H9 (cell line): ENCODE results near the gene ZNF165. TPM values are rescaled to one million over a fixed set of nuclear protein-coding genes. Genes with fewer than 3 reads are reported as not detected.

Source experiments
- DNase-seq: peaks from one replicate; pipeline ENCODE4 v3.0.0-alpha.2; 2017
- H2AFZ ChIP-seq: one replicate; pipeline ENCODE4 v1.6.1; 2013; ENCODE audit warnings: mild to moderate bottlenecking, low read length, control low read depth, moderate library complexity
- H2AK5ac ChIP-seq: 2 replicates; pipeline ENCODE4 v1.6.1; 2013; ENCODE audit warnings: low read length, control low read depth, mixed read lengths; ENCODE audit not compliant: insufficient read length
- H2BK120ac ChIP-seq: one replicate; pipeline ENCODE4 v1.6.1; 2013; ENCODE audit warnings: low read depth, mild to moderate bottlenecking, low read length, control low read depth, inconsistent platforms; ENCODE audit not compliant: poor library complexity, severe bottlenecking
- H2BK12ac ChIP-seq: 2 replicates; pipeline ENCODE4 v1.6.1; 2013; ENCODE audit warnings: low read length, control low read depth, mixed read lengths, low read depth; ENCODE audit not compliant: insufficient read length
- H2BK15ac ChIP-seq: 2 replicates; pipeline ENCODE4 v1.6.1; 2013; ENCODE audit warnings: low read depth, low read length, control low read depth
- H2BK20ac ChIP-seq: one replicate; pipeline ENCODE4 v1.6.1; 2013; ENCODE audit warnings: low read depth, mild to moderate bottlenecking, low read length, control low read depth, inconsistent platforms; ENCODE audit not compliant: poor library complexity, severe bottlenecking
- H2BK5ac ChIP-seq: 2 replicates; pipeline ENCODE4 v1.6.1; 2013; ENCODE audit warnings: low read length, control low read depth, mixed read lengths; ENCODE audit not compliant: insufficient read length
- H3K14ac ChIP-seq: 2 replicates; pipeline ENCODE4 v1.6.1; 2013; ENCODE audit warnings: low read length, control low read depth; ENCODE audit not compliant: insufficient read depth
- H3K18ac ChIP-seq: 2 replicates; pipeline ENCODE4 v1.6.1; 2013; ENCODE audit warnings: low read depth, mild to moderate bottlenecking, mixed read lengths, low read length, control low read depth; ENCODE audit not compliant: insufficient read length
- H3K23ac ChIP-seq: 2 replicates; pipeline ENCODE4 v1.6.1; 2013; ENCODE audit warnings: low read length, control low read depth, mixed read lengths, low read depth; ENCODE audit not compliant: insufficient read length
- H3K23me2 ChIP-seq: 2 replicates; pipeline ENCODE4 v1.6.1; 2013; ENCODE audit warnings: low read depth, mild to moderate bottlenecking, mixed read lengths, low read length, control low read depth; ENCODE audit not compliant: insufficient read length, poor library complexity, severe bottlenecking
- H3K27ac ChIP-seq: 2 replicates; pipeline ENCODE4 v1.5.1; 2013; ENCODE audit warnings: low read length, control low read depth, mixed read lengths, low read depth; ENCODE audit not compliant: insufficient read length
- H3K27me3 ChIP-seq: 2 replicates; pipeline ENCODE4 v1.6.1; 2013; ENCODE audit warnings: low read length, control low read depth, inconsistent platforms; ENCODE audit not compliant: insufficient read depth
- H3K4ac ChIP-seq: 2 replicates; pipeline ENCODE4 v1.6.1; 2013; ENCODE audit warnings: low read depth, mild to moderate bottlenecking, control low read depth, inconsistent platforms, low read length, moderate library complexity
- H3K4me1 ChIP-seq: 2 replicates; pipeline ENCODE4 v1.6.1; 2013; ENCODE audit warnings: low read length, control low read depth, inconsistent platforms; ENCODE audit not compliant: insufficient read depth
- H3K4me2 ChIP-seq: 2 replicates; pipeline ENCODE4 v1.6.1; 2013; ENCODE audit warnings: low read length, control low read depth, mixed read lengths; ENCODE audit not compliant: insufficient read length, insufficient read depth
- H3K56ac ChIP-seq: 2 replicates; pipeline ENCODE4 v1.6.1; 2013; ENCODE audit warnings: low read depth, mild to moderate bottlenecking, mixed read lengths, low read length, control low read depth; ENCODE audit not compliant: insufficient read length
- H3K79me1 ChIP-seq: 2 replicates; pipeline ENCODE4 v1.6.1; 2013; ENCODE audit warnings: low read depth, mild to moderate bottlenecking, moderate library complexity, low read length, control low read depth, inconsistent platforms; ENCODE audit not compliant: insufficient read depth, poor library complexity, severe bottlenecking
- H3K79me2 ChIP-seq: 2 replicates; pipeline ENCODE4 v1.6.1; 2013; ENCODE audit warnings: low read length, control low read depth, inconsistent platforms; ENCODE audit not compliant: insufficient read depth
- H3K9ac ChIP-seq: 2 replicates; pipeline ENCODE4 v1.6.1; 2013; ENCODE audit warnings: low read length, control low read depth, mixed read lengths; ENCODE audit not compliant: insufficient read length; ENCODE audit errors: extremely low read depth
- H3K9me3 ChIP-seq: one replicate; pipeline ENCODE4 v1.6.1; 2013; ENCODE audit warnings: low read depth, low read length, inconsistent platforms; ENCODE audit not compliant: control insufficient read depth
- H3T11ph ChIP-seq: one replicate; pipeline ENCODE4 v1.6.1; 2013; ENCODE audit warnings: mild to moderate bottlenecking, low read length, control low read depth, inconsistent platforms
- H4K20me1 ChIP-seq: one replicate; pipeline ENCODE4 v1.6.1; 2013; ENCODE audit not compliant: control insufficient read depth, insufficient read length, insufficient read depth
- H4K5ac ChIP-seq: 2 replicates; pipeline ENCODE4 v1.6.1; 2013; ENCODE audit warnings: low read depth, mild to moderate bottlenecking, mixed read lengths, low read length, control low read depth; ENCODE audit not compliant: insufficient read length
- H4K8ac ChIP-seq: replicated peaks from 2 replicates; pipeline ENCODE4 v1.6.1; 2013; ENCODE audit warnings: low read length, control low read depth, mixed read lengths, low read depth; ENCODE audit not compliant: insufficient read length
- H4K91ac ChIP-seq: 2 replicates; pipeline ENCODE4 v1.6.1; 2013; ENCODE audit warnings: low read depth, mild to moderate bottlenecking, moderate library complexity, mixed read lengths, low read length, control low read depth; ENCODE audit not compliant: insufficient read length
- H3K27ac Mint-ChIP-seq, 3 experiments: 2 replicates in 2 of 3; 3 replicates in 1 of 3; pipeline ENCODE4 v1.8.0; 2020 to 2021; ENCODE audit warnings: mixed read lengths in 3 of 3, mild to moderate bottlenecking in 1 of 3, moderate library complexity in 1 of 3
- H3K27me3 Mint-ChIP-seq: 2 replicates; pipeline ENCODE4 v1.8.0; 2021; ENCODE audit warnings: low read depth, mild to moderate bottlenecking, moderate library complexity, mixed read lengths
- H3K36me3 Mint-ChIP-seq, 3 experiments: 2 replicates in 2 of 3; 3 replicates in 1 of 3; pipeline ENCODE4 v1.8.0; 2020 to 2021; ENCODE audit warnings: low read depth in 3 of 3, mixed read lengths in 3 of 3; ENCODE audit not compliant: insufficient read depth in 1 of 3
- H3K4me1 Mint-ChIP-seq, 2 experiments: 2 replicates each; pipeline ENCODE4 v1.8.0; 2020; ENCODE audit warnings: mixed read lengths in 2 of 2
- H3K4me3 Mint-ChIP-seq, 2 experiments: 2 replicates in 1 of 2; 3 replicates in 1 of 2; pipeline ENCODE4 v1.8.0; 2020 to 2021; ENCODE audit warnings: mild to moderate bottlenecking in 2 of 2, mixed read lengths in 2 of 2, moderate library complexity in 1 of 2
- H3K9me3 Mint-ChIP-seq, 2 experiments: 2 replicates in 1 of 2; 3 replicates in 1 of 2; pipeline ENCODE4 v1.8.0; 2020; ENCODE audit warnings: mild to moderate bottlenecking in 2 of 2, mixed read lengths in 2 of 2, moderate library complexity in 1 of 2
- CTCF ChIP-seq: fragments of 200-600 bp; sonication (generic); conservative IDR thresholded peaks from 3 replicates; pipeline ENCODE4 v1.8.0; 2021; ENCODE audit warnings: antibody characterized with exemption, mild to moderate bottlenecking
- WGBS: extraction: QIAGEN DNeasy Blood & Tissue Kit; methylation state at CpG from one replicate; pipeline ENCODE4 v1.1.7; 2013; ENCODE audit warnings: missing lambda C conversion rate, low lambda C conversion rate, mixed read lengths; ENCODE audit not compliant: insufficient read length; ENCODE audit errors: extremely low coverage; 5-methylcytosine and 5-hydroxymethylcytosine counted together
- total RNA-seq: library from RNA; stranded (reverse); gene quantifications from 2 replicates; pipeline ENCODE4 v1.2.1, GENCODE V29; 2021

The ZNF165 gene
- total RNA-seq, 1 experiment from 2014 or later, result 5.8 TPM

GRCh38 chr6:28105245-28105639, 24.9 kb downstream of the ZNF165 start:
- peaks cover 45% of the 10 kb centered on the region for H3K27me3 Mint-ChIP-seq
- H3K27ac ChIP-seq, result no peak overlapping the region
- H3K9ac ChIP-seq, result peak overlapping the region; percentile 11

More at GRCh38 chr6:28105245-28105639, 24.9 kb downstream of the ZNF165 start:
- no peak for DNase-seq
- no peak for TF ChIP-seq CTCF
- WGBS, result no CpG with 5 or more reads among the region's 5 CpGs
- H3K4me3 Mint-ChIP-seq, result peak overlapping the region; percentile 82 to 87
- H3K4me1 Mint-ChIP-seq, result peaks cover 4 to 8% of the 10 kb centered on the region in 2 experiments; a peak in 3 of 4 replicates
- Histone ChIP-seq H2BK20ac (no peak overlapping the region), H3K4me1 (no peaks in the 10 kb centered on the region), H3K23me2 (peaks cover 3% of the 10 kb centered on the region), H3K23ac (no peak overlapping the region), H4K20me1 (no peaks in the 10 kb centered on the region), H3K9me3 (no peaks in the 10 kb centered on the region), H2BK5ac (no peak overlapping the region), H3K18ac (no peak overlapping the region), H3K4ac (no peak overlapping the region), H3K14ac (no peak overlapping the region), H3K27me3 (no peaks in the 10 kb centered on the region; the same call in 1 of the 2 replicates), H3K79me2 (no peaks in the 10 kb centered on the region), H2AK5ac (no peak overlapping the region), H3K4me2 (peak overlapping the region; percentile 60), H2BK120ac (no peak overlapping the region), H3K79me1 (no peaks in the 10 kb centered on the region), H4K5ac (no peak overlapping the region), H4K91ac (no peak overlapping the region), H4K8ac (no peak overlapping the region), H3T11ph (no peak overlapping the region), H3K56ac (no peak overlapping the region), H2AFZ (no peak overlapping the region), H2BK12ac (no peak overlapping the region), H2BK15ac (no peak overlapping the region)
- H3K36me3 Mint-ChIP-seq, result no peaks in the 10 kb centered on the region
- H3K27ac Mint-ChIP-seq, result peak overlapping the region in 2 of 3 experiments; percentile 24 to 78; a peak in 2 of 7 replicates
- H3K9me3 Mint-ChIP-seq, result peaks cover 0 to 3% of the 10 kb centered on the region in 2 experiments; a peak in 1 of 5 replicates
